SK-N-SH (cell line): ENCODE results near the gene SACS. TPM values are rescaled to one million over a fixed set of nuclear protein-coding genes. Genes with fewer than 3 reads are reported as not detected.

ENCODE experiments used
- CTCF ChIA-PET: fragments of 300-600, 350-600 bp; formaldehyde crosslinking; extraction: SDS; loops from one replicate; lab custom pipeline; 2021; lab: Yijun Ruan, JAX
- POLR2A ChIA-PET: fragments of 350-600 bp; sonication (Branson Sonifier 250); formaldehyde crosslinking; extraction: SDS; loops from one replicate; lab custom pipeline; 2020; ENCODE audit warnings: antibody characterized with exemption, inconsistent platforms; lab: Yijun Ruan, JAX
- DNase-seq: peaks from one replicate; pipeline ENCODE4 v3.0.0; 2012
- H2AFZ ChIP-seq: fragments of 200-600 bp; sonication (generic); 2 replicates; pipeline ENCODE4 v1.8.1; 2016; ENCODE audit warnings: antibody characterized with exemption, mild to moderate bottlenecking, low read depth
- H3F3A ChIP-seq: fragments of 200-600 bp; sonication (generic); replicated peaks from 2 replicates; pipeline ENCODE3; 2016; ENCODE audit warnings: antibody characterized with exemption, mild to moderate bottlenecking; ENCODE audit not compliant: insufficient read depth
- H3K27ac ChIP-seq, 2 experiments: fragments of 200-500 bp in 1 of 2; fragments of 200-600 bp in 1 of 2; sonication (Bioruptor generic) in 1 of 2; sonication (generic), shearing (Covaris generic) in 1 of 2; 2 replicates each; pipeline versions ENCODE4 v1.5.1 to v1.6.1; 2014 to 2016; ENCODE audit warnings: low read depth in 2 of 2, inconsistent platforms in 1 of 2, low read length in 1 of 2, mild to moderate bottlenecking in 1 of 2, mixed read lengths in 1 of 2
- H3K27me3 ChIP-seq: fragments of 200-600 bp; sonication (generic), shearing (Covaris generic); 2 replicates; pipeline ENCODE4 v1.6.1; 2016; ENCODE audit warnings: mixed run types; ENCODE audit not compliant: insufficient read depth
- H3K36me3 ChIP-seq, 2 experiments: fragments of 200-500 bp in 1 of 2; fragments of 200-600 bp in 1 of 2; sonication (Bioruptor generic) in 1 of 2; sonication (generic) in 1 of 2; replicated peaks in 1 of 2; 2 replicates each; pipeline versions ENCODE3 to v1.5.1; 2014 to 2016; ENCODE audit warnings: low read length in 1 of 2, mild to moderate bottlenecking in 1 of 2; ENCODE audit not compliant: insufficient read depth in 2 of 2, control insufficient read depth in 1 of 2
- H3K4me1 ChIP-seq, 2 experiments: fragments of 200-500 bp in 1 of 2; fragments of 200-600 bp in 1 of 2; sonication (Bioruptor generic) in 1 of 2; sonication (generic), shearing (Covaris generic) in 1 of 2; 2 replicates each; pipeline versions ENCODE4 v1.5.1 to v1.6.1; 2014 to 2016; ENCODE audit warnings: low read depth in 1 of 2, low read length in 1 of 2, mixed run types in 1 of 2; ENCODE audit not compliant: insufficient read depth in 2 of 2, control insufficient read depth in 1 of 2
- H3K4me2 ChIP-seq: fragments of 200-600 bp; sonication (generic), shearing (Covaris generic); 2 replicates; pipeline ENCODE4 v1.6.1; 2017; ENCODE audit warnings: mixed run types
- H3K4me3 ChIP-seq, 2 experiments: fragments of 200-500 bp in 1 of 2; fragments of 200-600 bp in 1 of 2; sonication (Bioruptor generic) in 1 of 2; sonication (generic), shearing (Covaris generic) in 1 of 2; 2 replicates each; pipeline versions ENCODE4 v1.5.1 to v1.8.1; 2014 to 2016; ENCODE audit warnings: low read depth in 2 of 2, inconsistent platforms in 1 of 2, low read length in 1 of 2, mild to moderate bottlenecking in 1 of 2, mixed read lengths in 1 of 2, moderate library complexity in 1 of 2
- H3K79me2 ChIP-seq: fragments of 200-600 bp; sonication (generic); 2 replicates; pipeline ENCODE4 v1.8.1; 2017; ENCODE audit warnings: mild to moderate bottlenecking; ENCODE audit not compliant: insufficient read depth
- H3K9ac ChIP-seq: fragments of 200-600 bp; sonication (generic); 2 replicates; pipeline ENCODE4 v1.6.1; 2017; ENCODE audit warnings: mixed run types
- H3K9me2 ChIP-seq: fragments of 200-600 bp; sonication (generic); 2 replicates; pipeline ENCODE4 v1.6.1; 2017; ENCODE audit warnings: mixed run types
- H3K9me3 ChIP-seq: fragments of 200-600 bp; sonication (generic); 2 replicates; pipeline ENCODE4 v1.6.1; 2017; ENCODE audit warnings: mixed run types, mild to moderate bottlenecking, moderate library complexity
- H4K20me1 ChIP-seq: fragments of 200-600 bp; sonication (generic); 2 replicates; pipeline ENCODE4 v1.6.1; 2017; ENCODE audit warnings: mild to moderate bottlenecking, mixed run types; ENCODE audit not compliant: insufficient read depth
- CHD2 ChIP-seq: fragments of 150-350 bp; IDR thresholded peaks from 2 replicates; pipeline ENCODE4 v1.6.1; 2018; ENCODE audit warnings: low read length; ENCODE audit not compliant: partially characterized antibody
- EZH2phosphoT487 ChIP-seq: fragments of 200-600 bp; sonication (generic); IDR thresholded peaks from 2 replicates; pipeline ENCODE4 v1.6.1; 2017; ENCODE audit warnings: low read depth, mixed run types, mild to moderate bottlenecking, antibody characterized with exemption, moderate library complexity, borderline replicate concordance
- FOXJ3 ChIP-seq: sonication (generic); formaldehyde crosslinking; IDR thresholded peaks from 2 replicates; pipeline ENCODE4 v1.5.1; 2020; ENCODE audit warnings: mild to moderate bottlenecking, missing genetic modification reagents
- FOXM1 ChIP-seq: IDR thresholded peaks from 2 replicates; pipeline ENCODE4 v1.4.0; 2012; ENCODE audit warnings: low read depth, mild to moderate bottlenecking
- GABPA ChIP-seq: IDR thresholded peaks from 2 replicates; pipeline ENCODE4 v1.4.0; 2012; ENCODE audit warnings: low read depth, mild to moderate bottlenecking
- GATA2 ChIP-seq: sonication (generic); formaldehyde crosslinking; IDR thresholded peaks from 2 replicates; pipeline ENCODE4 v1.5.0; 2020; ENCODE audit warnings: mild to moderate bottlenecking, missing genetic modification reagents
- IRF3 ChIP-seq: fragments of 150-350 bp; IDR thresholded peaks from 2 replicates; pipeline ENCODE4 v1.6.1; 2016; ENCODE audit warnings: mild to moderate bottlenecking, low read depth, low read length
- JUND ChIP-seq: IDR thresholded peaks from 2 replicates; pipeline ENCODE4 v1.4.0; 2012
- MAX ChIP-seq: IDR thresholded peaks from 2 replicates; pipeline ENCODE4 v1.4.0; 2012; ENCODE audit warnings: low read depth
- NFIC ChIP-seq: IDR thresholded peaks from 2 replicates; pipeline ENCODE4 v1.4.0; 2012; ENCODE audit warnings: borderline replicate concordance
- POLR2AphosphoS5 ChIP-seq: IDR thresholded peaks from 2 replicates; pipeline ENCODE4 v1.6.1; 2012; ENCODE audit warnings: low read depth, low read length
- RFX5 ChIP-seq: IDR thresholded peaks from 2 replicates; pipeline ENCODE4 v1.6.1; 2012; ENCODE audit warnings: mild to moderate bottlenecking, improper control_type of control experiment, low read length
- RXRA ChIP-seq: IDR thresholded peaks from 2 replicates; pipeline ENCODE4 v1.4.0; 2012; ENCODE audit warnings: low read depth, mild to moderate bottlenecking, borderline replicate concordance
- TAF1 ChIP-seq: IDR thresholded peaks from 2 replicates; pipeline ENCODE4 v1.6.1; 2012; ENCODE audit warnings: low read depth, mild to moderate bottlenecking, low read length, moderate library complexity, borderline replicate concordance
- TCF12 ChIP-seq: IDR thresholded peaks from 2 replicates; pipeline ENCODE4 v1.4.0; 2012
- USF1 ChIP-seq: IDR thresholded peaks from 2 replicates; pipeline ENCODE4 v1.4.0; 2012; ENCODE audit warnings: low read depth, borderline replicate concordance
- USF2 ChIP-seq: fragments of 150-350 bp; IDR thresholded peaks from 2 replicates; pipeline ENCODE4 v1.6.1; 2017; ENCODE audit warnings: antibody characterized with exemption, low read length, low read depth, borderline replicate concordance
- WGBS: methylation state at CpG from one replicate; pipeline ENCODE4 v1.1.6; 2017; ENCODE audit warnings: low lambda C conversion rate; 5-methylcytosine and 5-hydroxymethylcytosine counted together
- polyA plus RNA-seq, 3 experiments: library from polyadenylated mRNA; depleted of rRNA; stranded (reverse); fragments of >200 nt; gene quantifications; 2 replicates each; pipeline ENCODE4 v1.2.3, GENCODE V29; 2012

SACS gene
- polyA plus RNA-seq, 1 of the 3 experiments (the other 2 are of a cell fraction): 5.9 TPM

- POLR2A ChIA-PET: no interaction called here
- Histone ChIP-seq H4K20me1 (no peaks in the 10 kb centered on the region), H3K9ac (no peak overlapping the region), H3K4me2 (no peak overlapping the region), H3K36me3 (no peaks in the 10 kb centered on the region), H3K4me1 (peaks cover 0 to 16% of the 10 kb centered on the region in 2 experiments; a peak in 3 of 4 replicates), H2AFZ (no peak overlapping the region), H3K27me3 (no peaks in the 10 kb centered on the region), H3F3A (no peaks in the 10 kb centered on the region), H3K79me2 (no peaks in the 10 kb centered on the region), H3K4me3 (no peak overlapping the region), H3K9me2 (no peaks in the 10 kb centered on the region), H3K27ac (no peak overlapping the region), H3K9me3 (no peaks in the 10 kb centered on the region)
- DNase-seq: no peak
- TF ChIP-seq POLR2AphosphoS5: no peak
- no peak for TF ChIP-seq IRF3
- no peak for TF ChIP-seq MAX
- no peak for TF ChIP-seq TAF1
- TF ChIP-seq GABPA: no peak
- TF ChIP-seq RFX5: no peak
- TF ChIP-seq CHD2: no peak
- TF ChIP-seq NFIC: no peak
- TF ChIP-seq GATA2 (CRISPR knock-in tag): no peak
- no peak for TF ChIP-seq USF2
- no peak for TF ChIP-seq TCF12
- no peak for TF ChIP-seq FOXM1
- TF ChIP-seq USF1: no peak
- no peak for TF ChIP-seq RXRA
- TF ChIP-seq JUND: no peak
- TF ChIP-seq FOXJ3 (CRISPR knock-in tag): no peak
- no peak for TF ChIP-seq EZH2phosphoT487
- CTCF ChIA-PET: interaction anchor here (1.0 to 2.8 kb wide), 2 partner anchors 15 to 35 kb away, joined by 3 to 14 read pairs; no protein-coding TSS in a partner anchor
- WGBS: 84% methylated on average over 8 of the region's 8 CpGs
Observed at GRCh38 chr13:23453132-23453531, 19.6 kb upstream of the SACS start.
